GM20000 (cell line): ENCODE results near the gene EVA1C.

Experiments used
- DNase-seq: peaks from one replicate; pipeline ENCODE4 v3.0.0; 2012; ENCODE audit warnings: low spot score
- TF ChIP-seq, protein P1 (sequence below): IDR thresholded peaks from 2 replicates; pipeline ENCODE4 v1.5.1; 2012; ENCODE audit warnings: mild to moderate bottlenecking, control low read depth; ENCODE audit errors: extremely low read depth, missing control alignments

The EVA1C gene

GRCh38 chr21:32544697-32545096, 132.2 kb downstream of the EVA1C start:
- TF ChIP-seq, protein P1, sequence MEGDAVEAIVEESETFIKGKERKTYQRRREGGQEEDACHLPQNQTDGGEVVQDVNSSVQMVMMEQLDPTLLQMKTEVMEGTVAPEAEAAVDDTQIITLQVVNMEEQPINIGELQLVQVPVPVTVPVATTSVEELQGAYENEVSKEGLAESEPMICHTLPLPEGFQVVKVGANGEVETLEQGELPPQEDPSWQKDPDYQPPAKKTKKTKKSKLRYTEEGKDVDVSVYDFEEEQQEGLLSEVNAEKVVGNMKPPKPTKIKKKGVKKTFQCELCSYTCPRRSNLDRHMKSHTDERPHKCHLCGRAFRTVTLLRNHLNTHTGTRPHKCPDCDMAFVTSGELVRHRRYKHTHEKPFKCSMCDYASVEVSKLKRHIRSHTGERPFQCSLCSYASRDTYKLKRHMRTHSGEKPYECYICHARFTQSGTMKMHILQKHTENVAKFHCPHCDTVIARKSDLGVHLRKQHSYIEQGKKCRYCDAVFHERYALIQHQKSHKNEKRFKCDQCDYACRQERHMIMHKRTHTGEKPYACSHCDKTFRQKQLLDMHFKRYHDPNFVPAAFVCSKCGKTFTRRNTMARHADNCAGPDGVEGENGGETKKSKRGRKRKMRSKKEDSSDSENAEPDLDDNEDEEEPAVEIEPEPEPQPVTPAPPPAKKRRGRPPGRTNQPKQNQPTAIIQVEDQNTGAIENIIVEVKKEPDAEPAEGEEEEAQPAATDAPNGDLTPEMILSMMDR: no peak
- DNase-seq: no peak

- no peak for DNase-seq
- TF ChIP-seq, protein P1: no peak
These were observed 133.5 kb downstream of the EVA1C start for GRCh38 chr21:32545948-32546441.

- DNase-seq: no peak
- TF ChIP-seq, protein P1: no peak
These were observed 134.5 kb downstream of the EVA1C start for GRCh38 chr21:32547018-32547417.

DNA sequence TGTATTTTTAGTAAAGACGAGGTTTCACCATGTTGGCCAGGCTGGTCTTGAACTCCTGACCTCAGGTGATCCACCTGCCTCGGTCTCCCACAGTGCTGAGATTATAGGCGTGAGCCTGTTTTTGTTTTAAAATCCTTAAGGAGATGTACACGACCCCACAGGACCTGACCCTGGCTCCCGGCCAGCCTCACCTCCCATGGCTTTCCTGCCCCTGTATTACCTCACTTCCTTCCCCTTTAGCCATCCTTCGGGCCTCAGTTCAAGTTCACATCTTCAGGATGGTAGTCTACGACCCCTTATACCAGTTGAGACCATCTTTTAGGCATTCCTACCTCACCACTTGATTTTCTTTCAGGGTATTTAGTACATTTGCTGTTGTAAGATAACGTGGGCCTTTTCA, 136.5 kb downstream of the EVA1C start:
- no peak for DNase-seq
- TF ChIP-seq, protein P1: no peak

DNA sequence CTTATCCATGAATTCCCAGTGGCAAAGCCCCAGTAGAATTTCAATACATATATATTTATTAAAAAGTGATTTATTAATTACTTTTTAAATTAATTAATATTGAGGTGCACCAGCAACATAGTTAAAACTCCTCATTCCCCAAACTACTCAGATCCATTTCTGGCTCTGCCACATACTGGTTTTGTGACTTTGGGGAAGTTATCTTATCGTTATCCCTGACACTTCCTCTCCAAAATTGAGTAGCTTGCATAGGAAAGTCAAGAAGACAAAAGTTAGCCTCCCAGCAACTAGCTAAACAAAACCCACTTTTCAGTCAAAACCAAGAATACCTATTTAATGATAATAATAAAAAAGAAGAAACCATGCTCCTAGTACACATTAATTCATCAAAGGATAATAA, 136.9 kb downstream of the EVA1C start:
- no peak for DNase-seq
- TF ChIP-seq, protein P1: no peak

DNA sequence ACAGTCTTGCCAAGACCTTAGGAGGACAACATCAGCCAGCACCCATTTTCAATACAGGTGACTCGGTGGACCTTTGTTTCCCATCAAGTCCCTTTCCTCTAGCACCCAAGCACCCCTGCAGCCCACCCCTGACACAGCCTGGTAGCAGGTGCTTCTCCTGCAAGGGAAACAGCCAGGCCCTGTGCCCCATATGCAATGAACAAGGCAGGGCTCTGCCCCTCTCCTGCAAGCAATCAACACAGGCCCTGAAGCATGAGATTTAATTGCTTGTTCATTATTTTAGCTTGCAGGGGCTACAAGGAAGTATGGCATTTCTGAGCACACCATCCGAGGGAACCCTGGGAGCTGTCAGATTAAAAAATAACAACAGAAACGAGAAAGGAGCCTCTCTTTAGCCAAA, 137.4 kb downstream of the EVA1C start:
- TF ChIP-seq, protein P1: no peak
- DNase-seq: no peak

DNA sequence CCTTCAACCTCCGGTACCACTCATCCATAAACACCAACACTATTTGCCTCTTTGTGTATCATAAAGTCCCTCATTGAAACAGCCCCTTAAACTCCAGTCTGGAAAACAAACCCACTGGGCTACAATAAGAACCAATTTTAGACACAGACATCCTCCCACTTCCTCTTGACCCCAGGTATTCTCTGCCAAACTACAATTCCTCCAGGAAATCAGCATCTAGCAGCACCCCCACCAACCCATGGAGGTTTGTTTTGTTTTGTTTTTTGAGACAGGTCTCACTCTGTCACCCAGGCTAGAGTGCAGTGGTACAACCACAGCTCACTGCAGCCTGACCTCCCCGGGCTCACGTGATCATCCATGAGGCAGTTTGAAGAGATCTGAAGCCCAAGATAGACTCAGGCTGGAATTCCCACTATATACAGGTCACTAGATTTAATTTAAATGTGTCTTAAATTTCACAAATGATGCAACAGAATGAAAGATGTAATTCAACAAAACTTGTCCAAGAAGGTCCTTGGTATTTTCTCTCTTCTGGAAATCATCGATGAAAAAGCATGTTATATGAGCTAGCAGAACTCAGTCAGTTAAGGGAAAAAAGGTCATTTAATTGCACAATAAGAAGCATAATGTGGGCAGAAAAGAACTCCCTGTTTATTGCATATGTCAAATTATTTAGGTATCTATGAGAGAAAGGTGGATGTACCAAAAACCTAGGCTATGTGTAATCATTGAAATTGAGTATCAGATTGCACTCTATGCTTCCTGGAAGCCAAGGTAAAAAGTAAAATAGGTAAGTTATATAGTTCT, 142.5 kb downstream of the EVA1C start:
- no peak for DNase-seq
- TF ChIP-seq, protein P1: no peak
